C4-2B (cell line): Measurements from ENCODE around the gene ENG.

Experiments used
- CTCF ChIP-seq: fragments of 450-650 bp; conservative IDR thresholded peaks from 2 replicates; pipeline ENCODE4 v1.5.1; 2017; ENCODE audit warnings: mild to moderate bottlenecking
- ZFX ChIP-seq: fragments of 450-650 bp; IDR thresholded peaks from 2 replicates; pipeline ENCODE4 v1.6.1; 2017

- TF ChIP-seq CTCF (no peak), ZFX (no peak)
Measured at GRCh38 chr9:127816362-127816725, 38.1 kb downstream of the ENG start.
